GM12878 (cell line): ENCODE data around the gene UNC50. TPM values are rescaled to one million over a fixed set of nuclear protein-coding genes. Genes with fewer than 3 reads are reported as not detected.
A peak's percentile ranks its signal among the peaks of the same experiment; 100 is the strongest.

Experiments
- CEBPB ChIP-seq, 2 experiments: fragments of 150-350 bp in 1 of 2; IDR thresholded peaks; 2 replicates each; pipeline ENCODE4 v1.6.1; 2012 to 2014; ENCODE audit warnings: low read depth in 2 of 2, low read length in 2 of 2, borderline replicate concordance in 1 of 2, inconsistent platforms in 1 of 2
- MLLT1 ChIP-seq: fragments of 450-650 bp; IDR thresholded peaks from 2 replicates; pipeline ENCODE4 v1.6.1; 2016; ENCODE audit warnings: mild to moderate bottlenecking
- PKNOX1 ChIP-seq: fragments of 450-650 bp; IDR thresholded peaks from 2 replicates; pipeline ENCODE4 v1.6.1; 2016; ENCODE audit warnings: mild to moderate bottlenecking
- RELB ChIP-seq: fragments of 450-650 bp; IDR thresholded peaks from 2 replicates; pipeline ENCODE4 v1.6.1; 2017; ENCODE audit warnings: low read depth, mild to moderate bottlenecking, moderate library complexity
- SKIL ChIP-seq: fragments of 450-650 bp; IDR thresholded peaks from 2 replicates; pipeline ENCODE4 v1.6.1; 2017; ENCODE audit warnings: mild to moderate bottlenecking, low read depth, inconsistent platforms; ENCODE audit not compliant: poor library complexity, severe bottlenecking
- ZBTB33 ChIP-seq: fragments of 450-650 bp; IDR thresholded peaks from 2 replicates; pipeline ENCODE4 v1.6.1; 2017; ENCODE audit warnings: mild to moderate bottlenecking
- ZSCAN29 ChIP-seq: fragments of 450-650 bp; IDR thresholded peaks from 2 replicates; pipeline ENCODE4 v1.6.1; 2017; ENCODE audit warnings: mild to moderate bottlenecking, moderate library complexity
- polyA plus RNA-seq, 11 experiments: library from polyadenylated mRNA; depleted of rRNA in 4 of 11; unstranded in 6 of 11; stranded (reverse) in 5 of 11; fragments of >200 nt; fragmentation: Nextera tagmentation in 4 of 11; fragmentation: Illumina TruSeq in 1 of 11; extraction: Ambion mirVana in 4 of 11; extraction: Trizol in 1 of 11; gene quantifications; 1 replicate in 1 of 11; 2 replicates in 10 of 11; pipeline versions ENCODE4 v1.2.1 to v1.2.3, GENCODE V29; 2011 to 2016; ENCODE audit warnings: inconsistent platforms in 2 of 11, missing spikeins in 2 of 11, low read depth in 1 of 11
- total RNA-seq, 4 experiments: library from RNA; depleted of rRNA in 3 of 4; stranded (reverse); fragments of >200 nt in 3 of 4; fragmentation: Illumina TruSeq in 1 of 4; extraction: Trizol in 1 of 4; gene quantifications; 2 replicates each; pipeline versions ENCODE4 v1.2.1 to v1.2.3, GENCODE V29; 2013 to 2021

The UNC50 gene
- total and polyA plus RNA-seq, 10 of the 15 experiments (the other 5 are each of a cell fraction or from before 2014, with no cell fraction given), result 25.5 to 76.3 (median 37.8) TPM

GRCh38 chr2:98608116-98608961 is at the start of gene UNC50, which contains the start of gene COA5 (continued):
- TF ChIP-seq ZBTB33 (no peak), CEBPB (IDR thresholded peaks at IDR 0.05; ENCODE audit: borderline replicate concordance in 1 of 2, low read depth in 2 of 2, low read length in 2 of 2) (no peak), RELB (peak; percentile 73), PKNOX1 (peak; percentile 48; the same call in 1 of the 2 replicates), MLLT1 (no peak), SKIL (no peak), ZSCAN29 (0 out of 2 replicates have a peak, but pooled peaks have one; percentile 48)
